ENCODE data around the gene CRYBG2. TPM values are rescaled to one million over a fixed set of nuclear protein-coding genes. Genes with fewer than 3 reads are reported as not detected.

The CRYBG2 gene
- total RNA-seq, 1 donor from 2014 or later: 3.0 TPM

DNA sequence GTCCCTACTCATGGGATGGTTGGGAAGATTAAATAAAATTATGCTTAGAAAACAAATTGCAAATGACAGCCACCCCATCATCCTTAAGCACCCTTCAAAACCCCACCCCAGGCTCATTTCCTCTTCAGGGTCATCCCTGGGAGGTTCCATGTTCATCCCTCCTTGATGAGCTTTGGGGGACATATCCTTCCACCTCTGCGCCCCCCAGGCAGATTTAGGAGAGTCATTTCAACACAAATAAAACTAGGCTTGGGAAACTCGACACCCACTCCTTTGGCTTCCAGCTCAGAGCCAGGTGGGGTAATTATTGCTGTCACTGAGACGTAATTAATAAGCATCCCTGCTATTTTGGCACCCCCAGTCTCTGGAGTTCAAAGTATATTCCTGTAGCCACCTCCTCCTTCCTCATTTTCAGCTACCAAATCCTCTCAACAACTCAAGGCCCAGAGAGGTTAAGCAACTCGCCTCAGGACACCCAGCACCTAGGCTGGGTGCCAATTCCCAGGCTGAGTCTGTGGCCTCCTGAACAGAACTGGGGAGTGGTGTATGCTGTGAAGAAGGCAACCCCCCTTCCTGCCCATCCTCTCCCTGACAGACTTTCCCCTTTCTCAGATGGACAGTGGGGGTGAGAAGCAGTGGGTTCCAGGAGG is 595 bp downstream of the CRYBG2 start:
- Mint-ChIP-seq H3K36me3 (no peaks in the 10 kb centered on the region), H3K9me3 (no peaks in the 10 kb centered on the region), H3K27ac (peak overlapping the region; percentile 58), H3K27me3 (ENCODE audit: insufficient read depth, low read depth) (peaks cover 11% of the 10 kb centered on the region), H3K4me3 (peak overlapping the region; percentile 59), H3K4me1 (peaks cover 66% of the 10 kb centered on the region)
- Histone ChIP-seq H3K79me2 (ENCODE audit: low read depth) (no peaks in the 10 kb centered on the region), H3K9me3 (ENCODE audit: low read depth) (no peaks in the 10 kb centered on the region), H3K4me1 (peaks cover 40% of the 10 kb centered on the region), H3K27ac (no peak overlapping the region), H3K27me3 (peaks cover 7% of the 10 kb centered on the region), H3F3A (ENCODE audit: low read depth) (peaks cover 24% of the 10 kb centered on the region), H4K20me1 (ENCODE audit: low read depth) (no peaks in the 10 kb centered on the region), H2AFZ (replicated peaks) (no peak overlapping the region), H3K36me3 (no peaks in the 10 kb centered on the region), H3K9ac (no peak overlapping the region), H3K4me2 (no peak overlapping the region), H3K4me3 (no peak overlapping the region)
- no peak for TF ChIP-seq EZH2 (IDR thresholded peaks at IDR 0.05)
- DNase-seq (ENCODE audit: low spot score): no peak

DNA sequence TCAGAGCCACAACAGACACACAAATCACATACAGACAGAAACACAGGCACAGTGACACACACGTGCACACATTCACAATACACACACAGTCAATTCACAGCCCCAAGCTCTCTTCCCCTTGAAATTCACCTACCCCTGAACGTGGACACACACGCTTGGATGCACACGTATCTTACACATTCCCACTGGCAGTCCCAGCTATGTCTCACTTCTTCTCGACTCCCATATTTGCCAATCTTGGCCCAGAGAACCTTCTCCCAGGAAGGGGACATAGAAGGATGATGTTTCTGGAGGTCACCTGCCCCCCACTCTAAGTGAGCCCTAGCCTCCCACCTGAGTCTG is 1.6 kb downstream of the CRYBG2 start:
- H3K4me3 ChIP-seq: no peak overlapping the region
- no peak overlapping the region for H3K9ac ChIP-seq
- H2AFZ ChIP-seq (replicated peaks): no peak overlapping the region
- Mint-ChIP-seq H3K27me3 (ENCODE audit: insufficient read depth, low read depth) (peaks cover 7% of the 10 kb centered on the region), H3K4me3 (peak overlapping the region; percentile 56), H3K27ac (peak overlapping the region; percentile 97), H3K4me1 (peaks cover 64% of the 10 kb centered on the region), H3K36me3 (no peaks in the 10 kb centered on the region), H3K9me3 (no peaks in the 10 kb centered on the region)
- H3K27ac ChIP-seq: peak overlapping the region; percentile 45
- H3K36me3 ChIP-seq: no peaks in the 10 kb centered on the region
- no peak for DNase-seq (ENCODE audit: low spot score)
- H3K4me1 ChIP-seq: peaks cover 40% of the 10 kb centered on the region
- no peaks in the 10 kb centered on the region for H3K27me3 ChIP-seq
- H3K9me3 ChIP-seq (ENCODE audit: low read depth): no peaks in the 10 kb centered on the region
- TF ChIP-seq EZH2 (IDR thresholded peaks at IDR 0.05) (no peak), EZH2phosphoT487 (IDR thresholded peaks at IDR 0.05) (no peak)
- TF ChIP-seq, protein P1, sequence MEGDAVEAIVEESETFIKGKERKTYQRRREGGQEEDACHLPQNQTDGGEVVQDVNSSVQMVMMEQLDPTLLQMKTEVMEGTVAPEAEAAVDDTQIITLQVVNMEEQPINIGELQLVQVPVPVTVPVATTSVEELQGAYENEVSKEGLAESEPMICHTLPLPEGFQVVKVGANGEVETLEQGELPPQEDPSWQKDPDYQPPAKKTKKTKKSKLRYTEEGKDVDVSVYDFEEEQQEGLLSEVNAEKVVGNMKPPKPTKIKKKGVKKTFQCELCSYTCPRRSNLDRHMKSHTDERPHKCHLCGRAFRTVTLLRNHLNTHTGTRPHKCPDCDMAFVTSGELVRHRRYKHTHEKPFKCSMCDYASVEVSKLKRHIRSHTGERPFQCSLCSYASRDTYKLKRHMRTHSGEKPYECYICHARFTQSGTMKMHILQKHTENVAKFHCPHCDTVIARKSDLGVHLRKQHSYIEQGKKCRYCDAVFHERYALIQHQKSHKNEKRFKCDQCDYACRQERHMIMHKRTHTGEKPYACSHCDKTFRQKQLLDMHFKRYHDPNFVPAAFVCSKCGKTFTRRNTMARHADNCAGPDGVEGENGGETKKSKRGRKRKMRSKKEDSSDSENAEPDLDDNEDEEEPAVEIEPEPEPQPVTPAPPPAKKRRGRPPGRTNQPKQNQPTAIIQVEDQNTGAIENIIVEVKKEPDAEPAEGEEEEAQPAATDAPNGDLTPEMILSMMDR (IDR thresholded peaks at IDR 0.05): no peak
- H3K4me2 ChIP-seq: peak overlapping the region; percentile 51
- no peaks in the 10 kb centered on the region for H3K79me2 ChIP-seq (ENCODE audit: low read depth)
- peaks cover 24% of the 10 kb centered on the region for H3F3A ChIP-seq (ENCODE audit: low read depth)
- H4K20me1 ChIP-seq (ENCODE audit: low read depth): no peaks in the 10 kb centered on the region

DNA sequence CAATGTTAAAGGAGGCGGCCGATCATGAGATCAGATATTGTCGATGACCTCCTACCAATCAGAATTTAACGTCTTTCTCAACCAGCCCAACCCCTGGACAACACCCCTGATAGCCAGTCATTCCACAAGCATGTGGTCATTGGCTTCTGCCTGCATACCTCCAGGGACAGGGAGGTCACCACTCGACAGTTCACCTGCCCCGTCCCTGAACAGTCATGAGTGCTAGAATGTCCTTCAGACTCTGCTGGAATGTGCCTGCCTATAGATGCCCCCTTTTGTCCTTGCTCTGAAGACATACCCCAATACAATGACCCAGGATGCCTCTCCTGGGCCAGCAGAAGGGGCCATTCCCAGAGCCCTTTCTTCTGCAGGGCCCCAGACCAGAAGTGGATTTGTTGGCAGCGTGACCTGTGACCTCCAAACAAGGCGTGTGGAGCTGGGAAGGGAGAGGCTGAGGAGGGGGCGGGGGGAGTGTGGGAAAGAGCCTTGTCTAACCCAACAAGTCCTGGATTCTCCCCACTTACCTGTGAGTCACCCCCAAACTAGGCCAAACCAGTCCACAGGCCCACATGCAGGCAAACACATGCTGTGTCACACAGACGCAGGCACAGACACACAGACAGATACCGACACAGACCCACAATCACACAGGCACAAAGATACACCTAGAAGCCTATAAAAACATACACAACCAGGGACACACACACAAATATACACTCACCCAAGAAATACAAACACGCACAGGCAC is 2.2 kb downstream of the CRYBG2 start:
- H3K27ac Mint-ChIP-seq: peak overlapping the region; percentile 97
- H2AFZ ChIP-seq (replicated peaks): no peak overlapping the region
- H3K9ac ChIP-seq: no peak overlapping the region
- no peaks in the 10 kb centered on the region for H3K36me3 Mint-ChIP-seq
- peaks cover 24% of the 10 kb centered on the region for H3F3A ChIP-seq (ENCODE audit: low read depth)
- DNase-seq (ENCODE audit: low spot score): peak; percentile 72
- peak overlapping the region; percentile 65 for H3K27ac ChIP-seq
- peaks cover 40% of the 10 kb centered on the region for H3K4me1 ChIP-seq
- H4K20me1 ChIP-seq (ENCODE audit: low read depth): no peaks in the 10 kb centered on the region
- peak overlapping the region; percentile 51 for H3K4me2 ChIP-seq
- H3K4me3 ChIP-seq: no peak overlapping the region
- peak overlapping the region; percentile 56 for H3K4me3 Mint-ChIP-seq
- no peak for TF ChIP-seq EZH2 (IDR thresholded peaks at IDR 0.05)
- TF ChIP-seq EZH2phosphoT487 (IDR thresholded peaks at IDR 0.05): no peak
- TF ChIP-seq, protein P1 (IDR thresholded peaks at IDR 0.05): no peak
- no peaks in the 10 kb centered on the region for H3K9me3 Mint-ChIP-seq
- H3K27me3 ChIP-seq: no peaks in the 10 kb centered on the region
- no peaks in the 10 kb centered on the region for H3K79me2 ChIP-seq (ENCODE audit: low read depth)
- H3K36me3 ChIP-seq: no peaks in the 10 kb centered on the region
- H3K9me3 ChIP-seq (ENCODE audit: low read depth): no peaks in the 10 kb centered on the region
- H3K4me1 Mint-ChIP-seq: peaks cover 61% of the 10 kb centered on the region
- H3K27me3 Mint-ChIP-seq (ENCODE audit: insufficient read depth, low read depth): peaks cover 10% of the 10 kb centered on the region

Measured in neural progenitor cell (in vitro differentiated cells).